ENCODE results near the gene CFAP46.

Gene CFAP46

DNA sequence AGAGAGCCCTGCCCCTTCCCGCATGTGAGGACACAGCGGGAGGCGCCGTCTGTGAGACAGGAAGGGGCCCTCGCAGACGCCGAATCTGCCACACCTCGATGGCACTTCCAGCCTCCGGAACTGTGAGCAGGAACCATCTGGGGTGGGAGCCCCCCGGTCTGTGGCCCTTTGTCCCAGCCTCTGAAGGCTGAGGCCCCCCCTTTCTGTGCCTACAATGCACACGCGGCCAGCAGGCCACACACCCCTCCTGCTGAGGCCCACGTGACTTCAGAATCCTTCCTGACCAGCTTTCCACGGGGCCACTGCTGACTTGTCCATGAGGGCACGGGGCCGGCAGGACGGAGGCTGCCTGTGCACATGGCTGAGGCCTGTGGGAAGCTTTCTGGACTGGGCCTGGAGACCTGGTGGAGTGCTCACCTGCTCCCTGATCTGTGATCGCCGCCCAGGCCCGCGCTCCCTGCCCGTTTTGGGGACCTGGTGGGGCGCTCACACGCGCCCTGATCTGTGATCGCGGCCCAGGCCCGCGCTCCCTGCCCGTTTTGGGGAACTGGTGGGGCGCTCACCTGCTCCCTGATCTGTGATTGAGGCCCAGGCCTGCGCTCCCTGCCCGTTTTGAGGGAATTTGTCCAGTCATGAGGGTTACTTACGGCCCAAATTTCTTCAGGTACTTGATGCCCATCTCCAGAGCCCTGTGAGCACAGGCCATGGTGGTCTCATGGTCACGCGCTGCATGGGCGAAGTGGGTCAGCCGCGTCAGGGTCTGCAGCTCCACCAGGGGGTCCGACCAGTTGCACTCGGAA is 34.3 kb downstream of the CFAP46 start:
- TF ChIP-seq SIN3A (IDR thresholded peaks at IDR 0.05; ENCODE audit: borderline replicate concordance, insufficient read depth, low read length) = no peak
- TF ChIP-seq TAF1 (IDR thresholded peaks at IDR 0.05; ENCODE audit: borderline replicate concordance, insufficient read depth, low read length) = no peak
- TF ChIP-seq, protein P1, sequence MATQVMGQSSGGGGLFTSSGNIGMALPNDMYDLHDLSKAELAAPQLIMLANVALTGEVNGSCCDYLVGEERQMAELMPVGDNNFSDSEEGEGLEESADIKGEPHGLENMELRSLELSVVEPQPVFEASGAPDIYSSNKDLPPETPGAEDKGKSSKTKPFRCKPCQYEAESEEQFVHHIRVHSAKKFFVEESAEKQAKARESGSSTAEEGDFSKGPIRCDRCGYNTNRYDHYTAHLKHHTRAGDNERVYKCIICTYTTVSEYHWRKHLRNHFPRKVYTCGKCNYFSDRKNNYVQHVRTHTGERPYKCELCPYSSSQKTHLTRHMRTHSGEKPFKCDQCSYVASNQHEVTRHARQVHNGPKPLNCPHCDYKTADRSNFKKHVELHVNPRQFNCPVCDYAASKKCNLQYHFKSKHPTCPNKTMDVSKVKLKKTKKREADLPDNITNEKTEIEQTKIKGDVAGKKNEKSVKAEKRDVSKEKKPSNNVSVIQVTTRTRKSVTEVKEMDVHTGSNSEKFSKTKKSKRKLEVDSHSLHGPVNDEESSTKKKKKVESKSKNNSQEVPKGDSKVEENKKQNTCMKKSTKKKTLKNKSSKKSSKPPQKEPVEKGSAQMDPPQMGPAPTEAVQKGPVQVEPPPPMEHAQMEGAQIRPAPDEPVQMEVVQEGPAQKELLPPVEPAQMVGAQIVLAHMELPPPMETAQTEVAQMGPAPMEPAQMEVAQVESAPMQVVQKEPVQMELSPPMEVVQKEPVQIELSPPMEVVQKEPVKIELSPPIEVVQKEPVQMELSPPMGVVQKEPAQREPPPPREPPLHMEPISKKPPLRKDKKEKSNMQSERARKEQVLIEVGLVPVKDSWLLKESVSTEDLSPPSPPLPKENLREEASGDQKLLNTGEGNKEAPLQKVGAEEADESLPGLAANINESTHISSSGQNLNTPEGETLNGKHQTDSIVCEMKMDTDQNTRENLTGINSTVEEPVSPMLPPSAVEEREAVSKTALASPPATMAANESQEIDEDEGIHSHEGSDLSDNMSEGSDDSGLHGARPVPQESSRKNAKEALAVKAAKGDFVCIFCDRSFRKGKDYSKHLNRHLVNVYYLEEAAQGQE (IDR thresholded peaks at IDR 0.05; ENCODE audit: insufficient read depth in 1 of 2, low read depth in 2 of 2, low read length in 2 of 2) = no peak
- no peak for TF ChIP-seq FOXP2 (optimal IDR thresholded peaks at IDR 0.05; ENCODE audit: borderline replicate concordance, extremely low read depth, extremely low read length, insufficient read depth)
- no peak for TF ChIP-seq POLR2AphosphoS5 (IDR thresholded peaks at IDR 0.05; ENCODE audit: low read depth, low read length)

DNA sequence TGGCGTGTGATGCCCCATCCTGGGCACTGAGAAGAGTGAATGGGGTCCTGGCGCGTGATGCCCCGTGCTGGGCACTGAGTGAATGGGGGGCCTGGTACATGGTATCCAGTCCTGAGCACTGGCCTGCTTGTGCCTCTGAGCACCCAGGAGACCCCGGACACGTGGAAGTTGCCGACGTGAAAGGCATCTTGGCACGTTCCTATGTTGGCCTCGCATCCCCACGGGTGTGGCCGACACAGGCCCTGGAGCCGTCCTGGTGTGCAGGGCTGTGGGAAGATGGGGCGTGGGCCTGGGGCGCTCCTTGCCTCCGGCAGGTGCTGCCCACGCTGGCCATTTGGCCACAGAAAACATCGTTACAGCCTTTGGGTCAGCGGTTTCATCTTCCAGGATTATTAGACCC is 35.5 kb downstream of the CFAP46 start:
- TF ChIP-seq, protein P1 (IDR thresholded peaks at IDR 0.05; ENCODE audit: insufficient read depth in 1 of 2, low read depth in 2 of 2, low read length in 2 of 2) = no peak
- TF ChIP-seq SIN3A (IDR thresholded peaks at IDR 0.05; ENCODE audit: borderline replicate concordance, insufficient read depth, low read length) (no peak), TAF1 (IDR thresholded peaks at IDR 0.05; ENCODE audit: borderline replicate concordance, insufficient read depth, low read length) (no peak), FOXP2 (optimal IDR thresholded peaks at IDR 0.05; ENCODE audit: borderline replicate concordance, extremely low read depth, extremely low read length, insufficient read depth) (no peak), POLR2AphosphoS5 (IDR thresholded peaks at IDR 0.05; ENCODE audit: low read depth, low read length) (no peak)

DNA sequence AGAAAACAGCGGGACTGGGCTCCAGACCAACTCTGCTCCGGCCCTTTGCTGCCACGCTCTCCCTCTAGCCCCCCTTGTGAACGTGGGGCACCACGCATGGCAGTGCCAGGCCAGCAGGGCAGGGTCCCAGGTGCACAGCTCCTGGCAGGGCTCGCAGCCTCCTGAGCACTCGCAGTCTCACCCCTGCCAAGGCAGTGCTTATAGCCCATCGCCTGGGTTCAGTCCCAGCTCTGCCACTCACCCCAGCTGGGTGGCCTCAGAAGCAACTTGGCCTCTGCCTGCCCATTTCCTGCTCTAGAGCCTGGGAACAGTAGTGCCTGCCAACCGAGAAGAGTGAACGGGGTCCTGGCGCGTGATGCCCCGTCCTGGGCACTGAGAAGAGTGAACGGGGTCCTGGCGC is 36.3 kb downstream of the CFAP46 start:
- TF ChIP-seq POLR2AphosphoS5 (IDR thresholded peaks at IDR 0.05; ENCODE audit: low read depth, low read length) (no peak), FOXP2 (optimal IDR thresholded peaks at IDR 0.05; ENCODE audit: borderline replicate concordance, extremely low read depth, extremely low read length, insufficient read depth) (no peak), TAF1 (IDR thresholded peaks at IDR 0.05; ENCODE audit: borderline replicate concordance, insufficient read depth, low read length) (no peak), SIN3A (IDR thresholded peaks at IDR 0.05; ENCODE audit: borderline replicate concordance, insufficient read depth, low read length) (no peak)
- TF ChIP-seq, protein P1 (IDR thresholded peaks at IDR 0.05; ENCODE audit: insufficient read depth in 1 of 2, low read depth in 2 of 2, low read length in 2 of 2) = no peak

DNA sequence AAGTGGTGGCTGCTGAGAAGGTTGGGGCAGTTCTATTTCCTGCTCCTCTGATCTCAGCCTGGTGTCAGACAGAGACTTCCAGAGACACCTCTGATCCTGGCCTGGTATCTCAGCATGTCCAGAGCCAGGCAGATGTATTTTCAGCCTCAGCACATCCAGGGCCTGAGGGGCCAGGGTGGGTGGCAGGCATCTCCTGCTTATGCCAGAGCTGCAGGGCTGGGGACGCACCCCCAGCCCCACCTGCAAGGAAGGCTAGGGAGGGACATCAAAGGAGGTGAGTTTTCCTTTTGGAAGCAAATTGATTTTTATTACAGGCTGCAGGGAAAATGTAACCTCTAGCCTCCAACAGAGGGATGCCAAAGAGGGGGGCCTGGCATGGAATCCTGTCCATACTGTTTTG is 36.7 kb downstream of the CFAP46 start:
- TF ChIP-seq FOXP2 (optimal IDR thresholded peaks at IDR 0.05; ENCODE audit: borderline replicate concordance, extremely low read depth, extremely low read length, insufficient read depth) = no peak
- TF ChIP-seq SIN3A (IDR thresholded peaks at IDR 0.05; ENCODE audit: borderline replicate concordance, insufficient read depth, low read length) = no peak
- no peak for TF ChIP-seq TAF1 (IDR thresholded peaks at IDR 0.05; ENCODE audit: borderline replicate concordance, insufficient read depth, low read length)
- TF ChIP-seq POLR2AphosphoS5 (IDR thresholded peaks at IDR 0.05; ENCODE audit: low read depth, low read length) = no peak
- TF ChIP-seq, protein P1 (IDR thresholded peaks at IDR 0.05; ENCODE audit: insufficient read depth in 1 of 2, low read depth in 2 of 2, low read length in 2 of 2) = no peak
